Activated T-cell treated with anti-CD3 and anti-CD28 coated beads for 48 hours (primary cell): ENCODE data around the gene CEP83.
"Not testable (repeated sequence)": the region's sequence is repeated elsewhere in the genome, so short reads cannot be mapped to it uniquely, and the experiment has no call there.

Experiments used
- DNase-seq: peaks from one replicate; pipeline ENCODE4 v3.0.0-alpha.2; 2020; ENCODE audit warnings: low read depth

CEP83 gene

DNA sequence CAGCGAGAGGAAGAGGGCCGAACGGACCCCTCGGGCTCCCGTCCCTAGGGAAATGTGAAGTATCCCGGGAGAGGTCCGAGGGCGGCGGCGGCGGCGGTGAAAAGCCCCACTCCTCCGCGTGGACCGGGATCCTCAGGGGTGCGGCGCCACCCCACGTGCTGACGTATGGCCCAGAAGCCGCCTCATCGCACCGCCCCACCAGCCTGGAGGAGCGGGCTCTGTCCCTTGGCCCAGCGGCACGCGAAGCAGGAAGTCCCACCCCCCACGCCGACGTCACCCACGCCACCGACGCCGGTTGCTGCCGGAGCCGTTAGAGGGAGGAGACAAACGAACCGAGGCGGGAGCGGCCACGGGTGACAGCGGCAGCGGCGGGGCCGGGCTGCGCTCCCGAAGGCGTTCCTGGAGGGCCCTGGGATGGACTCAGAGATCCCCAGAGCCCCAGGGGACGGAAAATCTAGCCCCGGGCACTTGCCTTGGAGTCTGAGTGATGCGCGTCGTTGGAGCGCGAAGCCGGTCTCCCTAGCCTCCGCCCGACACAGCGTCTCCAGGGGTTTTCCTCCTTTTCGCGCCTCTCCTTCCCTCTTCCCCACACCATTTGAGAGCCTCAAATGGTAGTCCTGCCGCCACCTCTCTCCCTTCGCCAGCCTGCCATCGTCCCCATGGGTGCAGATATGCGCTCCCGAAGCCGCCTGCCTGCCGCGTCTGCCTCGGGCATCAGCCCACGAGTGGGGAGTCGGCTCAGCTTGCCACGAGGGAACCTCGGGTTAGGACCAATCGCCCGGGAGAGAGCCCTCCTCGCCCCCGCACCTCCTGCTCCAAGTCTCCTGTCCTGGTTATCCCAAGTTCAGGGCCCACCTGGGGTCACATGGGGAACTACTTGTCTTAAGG, at the start of gene CEP83:
Gene CEP83, minus strand, starts transcription at position 140 of the 888 bp plus-strand sequence. CDS start 47,377 bp downstream, outside the sequence.
- peak; percentile 94 for DNase-seq

- no peak for DNase-seq
Measured at GRCh38 chr12:94509317-94509716, 49.6 kb upstream of the CEP83 start.

DNA sequence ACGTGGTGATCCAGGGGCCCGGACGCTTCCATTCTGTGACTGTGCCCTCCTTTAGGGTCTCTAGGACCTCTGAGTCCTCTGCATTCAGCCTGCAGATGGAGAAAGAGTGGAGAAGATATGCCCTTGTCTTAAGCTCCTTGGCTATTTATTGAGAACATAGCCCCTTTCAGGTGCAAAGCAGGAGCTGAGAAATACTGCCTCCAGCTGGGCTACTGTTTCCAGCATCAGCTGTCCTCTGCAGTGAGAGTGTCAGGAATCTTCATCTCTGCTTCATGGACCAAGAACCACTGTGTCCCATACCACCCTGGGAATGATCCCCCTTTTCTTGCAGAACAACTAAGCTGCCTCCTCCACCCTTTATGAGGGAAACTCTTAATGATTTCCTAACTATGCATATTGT, 47.8 kb upstream of the CEP83 start:
- no peak for DNase-seq

DNA sequence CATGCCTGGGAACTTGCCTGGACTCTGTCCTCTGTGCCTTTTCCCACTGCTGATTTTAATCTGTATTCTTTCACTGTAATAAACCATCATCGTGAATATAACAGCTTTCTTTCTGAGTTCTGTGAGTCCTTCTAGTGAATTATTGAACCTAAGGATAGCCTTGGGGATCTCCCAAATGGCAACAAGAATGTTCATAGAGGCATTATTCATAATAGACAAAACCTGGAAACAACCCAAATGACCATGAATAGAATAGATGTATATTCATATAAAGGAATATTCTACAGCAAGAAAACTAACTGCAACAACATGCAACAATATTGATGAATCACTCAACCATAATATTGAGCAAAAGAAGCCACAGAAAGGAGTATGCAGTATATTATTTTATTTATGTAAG, 44.7 kb upstream of the CEP83 start:
- DNase-seq, result no peak

DNA sequence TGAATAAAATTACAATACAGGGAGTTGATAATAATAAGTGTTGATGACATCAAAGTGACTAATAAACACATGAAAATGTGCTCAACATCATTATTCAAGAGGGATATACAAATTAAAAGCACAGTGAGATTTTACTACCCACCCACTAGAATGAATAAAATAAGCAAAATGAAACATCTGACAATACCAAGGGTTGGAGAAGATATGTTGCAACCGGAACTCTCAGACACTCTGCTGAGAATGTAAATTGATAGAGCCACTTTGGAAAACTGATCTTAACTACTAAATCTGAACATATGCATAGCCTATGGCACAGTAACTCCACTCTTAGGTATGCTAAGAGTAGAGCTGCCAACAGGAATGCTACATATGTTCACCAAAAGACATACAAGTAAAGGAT, 44.0 kb upstream of the CEP83 start:
- DNase-seq, result no peak

DNA sequence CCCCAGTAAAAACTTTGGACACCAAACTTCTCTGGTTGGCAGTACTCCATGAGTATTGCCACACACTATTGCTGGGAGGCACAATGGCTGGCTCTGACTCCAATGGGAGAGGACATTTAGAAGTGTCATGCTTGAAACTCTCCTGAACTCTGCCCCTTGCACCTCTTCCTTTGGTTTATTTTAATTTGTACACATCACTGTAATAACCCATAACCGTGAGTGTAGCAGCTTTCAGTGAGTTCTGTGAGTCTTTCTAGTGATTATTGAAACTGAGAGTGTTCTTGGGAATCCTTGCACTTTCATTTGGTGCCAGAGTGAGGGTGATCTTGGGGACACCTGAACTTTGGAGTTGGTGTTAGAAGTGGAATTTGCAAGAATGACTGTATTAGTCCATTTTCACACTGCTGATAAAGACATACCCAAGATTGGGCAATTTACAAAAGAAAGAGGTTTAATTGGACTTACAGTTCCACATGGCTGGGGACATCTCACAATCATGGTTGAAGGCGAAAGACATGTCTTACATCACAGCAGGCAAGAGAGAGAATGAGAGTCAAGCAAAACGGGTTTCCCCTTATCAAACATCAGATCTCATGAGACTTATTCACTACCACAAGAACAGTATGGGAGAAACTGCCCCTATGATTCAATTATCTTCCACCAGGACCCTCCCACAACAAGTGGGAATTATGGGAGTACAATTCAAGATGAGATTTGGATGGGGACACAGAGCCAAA, 41.3 kb upstream of the CEP83 start:
- DNase-seq, result no peak

- DNase-seq, result no peak
Measured at GRCh38 chr12:94498698-94499097, 39.0 kb upstream of the CEP83 start.

DNA sequence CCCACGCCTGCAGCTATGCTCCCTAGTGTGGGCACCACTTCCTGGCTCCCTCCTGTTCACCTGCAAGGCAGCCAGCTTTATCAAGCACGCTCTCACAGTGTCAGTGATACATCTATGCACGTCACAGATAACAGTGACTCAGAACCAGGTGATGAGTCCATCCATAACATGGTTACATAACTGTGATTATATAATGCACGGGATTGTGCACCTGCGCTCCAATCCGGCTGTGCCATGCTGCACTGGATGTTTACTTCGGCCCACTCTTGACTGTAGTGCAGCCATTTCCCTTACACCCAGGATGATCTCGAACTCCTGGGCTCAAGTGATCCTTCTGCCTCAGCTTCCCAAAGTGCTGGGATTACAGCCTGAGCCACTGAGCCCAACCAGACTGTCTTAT, 38.4 kb upstream of the CEP83 start:
- no peak for DNase-seq

DNA sequence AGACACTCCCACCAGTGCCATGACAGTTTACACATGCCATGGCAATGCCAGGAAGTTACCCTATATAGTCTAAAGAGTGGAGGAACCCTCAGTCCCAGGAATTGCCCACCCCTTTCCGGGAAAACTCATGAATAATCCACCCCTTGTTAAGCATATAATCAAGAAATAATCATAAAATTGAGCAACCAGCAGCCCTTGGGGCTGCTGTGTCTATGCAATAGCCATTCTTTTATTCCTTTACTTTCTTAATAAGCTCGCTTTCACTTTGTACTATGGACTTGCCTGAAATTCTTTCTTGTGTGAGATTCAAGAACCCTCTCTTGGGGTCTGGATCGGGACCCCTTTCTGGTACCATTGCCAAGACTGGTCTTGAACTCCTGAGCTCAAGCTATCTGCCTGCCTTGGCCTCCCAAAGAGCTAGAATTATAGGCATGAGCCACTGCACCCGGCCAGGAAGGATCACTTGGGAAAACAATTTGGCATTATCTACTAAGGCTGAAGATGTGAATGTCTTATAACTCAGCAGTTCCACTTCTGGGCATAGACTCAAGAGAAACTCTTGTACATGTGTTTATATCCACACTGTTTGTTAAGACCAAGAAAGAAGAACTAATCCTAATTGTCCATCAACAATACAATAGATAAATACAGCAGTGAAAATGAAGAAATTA, 35.9 kb upstream of the CEP83 start:
- DNase-seq, result no peak

GRCh38 chr12:94491489-94491888, 31.8 kb upstream of the CEP83 start:
- no peak for DNase-seq

DNA sequence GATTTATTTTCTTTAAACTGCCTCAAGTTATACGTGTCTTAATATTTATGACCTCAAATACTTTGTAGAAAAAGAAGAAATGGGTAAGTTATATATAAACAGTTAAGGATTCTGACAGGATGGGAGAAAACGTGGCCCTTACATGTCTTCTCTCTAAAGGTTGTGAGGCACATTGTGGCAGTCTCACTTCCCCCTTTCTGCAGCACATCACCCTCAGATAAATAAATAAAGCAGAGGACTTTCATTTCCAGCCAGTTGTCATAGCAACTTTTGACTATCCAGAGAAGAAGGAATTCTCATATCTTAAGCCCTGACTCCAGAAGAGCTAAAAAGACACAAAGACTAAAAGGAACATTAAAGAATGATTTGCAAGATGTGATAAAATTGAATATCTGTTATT, 28.8 kb upstream of the CEP83 start:
- DNase-seq, result no peak

DNA sequence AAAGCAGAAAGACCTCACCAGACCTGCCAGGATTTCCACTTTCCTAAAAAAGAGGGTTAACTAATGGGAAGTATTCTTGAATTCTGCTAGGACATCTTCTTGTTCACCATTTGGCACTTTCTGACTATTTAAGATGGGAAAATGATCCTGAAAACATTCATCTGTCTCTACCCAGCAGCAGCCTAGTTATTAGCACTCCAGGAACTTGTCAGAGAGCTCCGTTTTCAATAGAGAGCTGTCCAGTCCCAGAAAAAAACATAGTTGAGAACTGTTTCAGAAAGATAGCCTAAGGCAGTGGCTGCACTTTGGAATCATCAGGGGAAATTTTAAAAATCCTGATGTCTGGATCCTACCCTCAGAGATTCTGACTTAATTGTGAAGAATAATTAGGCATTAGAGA, 22.1 kb upstream of the CEP83 start:
- no peak for DNase-seq

DNA sequence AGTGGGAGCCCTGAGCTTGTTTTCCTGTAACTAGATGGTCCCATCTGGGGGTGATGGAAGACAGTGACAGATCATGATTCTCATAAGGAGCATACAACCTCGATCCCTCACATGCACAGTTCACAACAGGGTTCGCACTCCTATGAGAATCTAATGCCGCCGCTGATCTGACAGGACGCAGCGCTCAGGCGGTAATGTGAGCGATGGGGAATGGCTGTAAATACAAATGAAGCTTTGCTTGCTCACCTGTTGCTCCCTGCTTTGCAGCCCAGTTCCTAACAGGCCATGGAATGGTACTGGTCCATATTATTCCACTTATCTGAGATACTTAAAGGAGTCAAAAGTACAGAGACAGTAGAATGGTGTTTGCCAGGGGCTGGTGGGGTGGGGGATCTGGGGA, 9.9 kb upstream of the CEP83 start:
- no peak for DNase-seq

GRCh38 chr12:94460616-94460959, 921 bp upstream of the CEP83 start:
- no peak for DNase-seq

- no peak for DNase-seq
Measured at GRCh38 chr12:94458877-94459727, 565 bp downstream of the CEP83 start.

DNA sequence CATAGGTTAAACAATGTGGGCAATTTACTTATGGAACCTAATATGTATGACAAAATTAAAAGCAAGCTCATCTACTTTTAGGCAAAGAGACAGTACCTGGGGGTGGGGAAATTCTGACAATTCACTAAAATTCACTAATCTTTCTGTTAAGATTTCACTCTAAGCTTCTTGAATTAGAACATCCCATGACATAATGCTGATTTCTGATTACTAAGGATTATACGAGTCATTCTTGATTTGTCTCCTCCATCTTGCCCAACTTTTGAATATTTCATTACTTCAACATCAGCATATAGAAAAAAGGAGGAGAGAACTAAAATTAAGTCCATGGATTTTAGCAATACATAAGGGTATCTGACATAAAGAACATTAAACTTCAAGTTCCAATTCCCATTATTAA, 2.4 kb downstream of the CEP83 start:
- no peak for DNase-seq

- not testable (repeated sequence) for DNase-seq
Measured at GRCh38 chr12:94454318-94454717, 5.3 kb downstream of the CEP83 start.

GRCh38 chr12:94445662-94446061, 14.0 kb downstream of the CEP83 start:
- no peak for DNase-seq

DNA sequence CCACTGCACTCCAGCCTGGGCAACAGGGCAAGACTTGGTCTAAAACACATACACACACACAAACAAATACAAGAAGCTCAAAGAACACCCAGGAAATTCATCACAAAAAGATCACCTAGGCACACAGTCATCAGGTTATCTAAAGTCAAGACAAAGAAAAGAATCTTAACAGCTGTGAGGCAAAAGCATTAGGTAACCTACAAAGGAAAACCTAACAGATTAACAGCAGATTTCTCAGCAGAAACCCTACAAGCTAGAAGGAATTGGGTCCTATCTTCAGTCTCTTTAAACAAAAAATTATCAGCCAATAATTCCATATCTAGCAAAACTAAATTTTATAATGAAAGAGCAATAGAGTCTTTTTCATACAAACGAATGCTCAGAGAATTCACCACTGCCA, 22.4 kb downstream of the CEP83 start:
- DNase-seq, result no peak

- no peak for DNase-seq
Measured at GRCh38 chr12:94435511-94435927, 24.1 kb downstream of the CEP83 start.

DNA sequence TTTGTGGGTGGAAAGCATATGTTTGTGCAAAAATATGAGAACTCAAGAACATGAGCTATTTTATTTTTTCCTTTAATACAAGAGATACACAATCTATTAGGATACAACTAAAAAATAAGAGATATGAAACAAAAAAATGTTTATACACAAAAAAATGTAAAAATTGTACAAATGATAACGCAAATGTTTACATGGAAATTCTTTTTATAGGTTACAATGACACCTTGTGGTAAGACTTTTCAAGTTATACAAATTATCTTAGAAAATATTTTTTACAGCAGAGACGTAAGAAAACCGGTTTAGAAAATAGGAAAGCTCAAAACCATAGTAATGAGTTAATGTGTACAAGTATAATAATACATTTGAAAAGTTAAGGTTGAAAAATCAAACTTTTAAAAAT, 25.5 kb downstream of the CEP83 start:
- no peak for DNase-seq

DNA sequence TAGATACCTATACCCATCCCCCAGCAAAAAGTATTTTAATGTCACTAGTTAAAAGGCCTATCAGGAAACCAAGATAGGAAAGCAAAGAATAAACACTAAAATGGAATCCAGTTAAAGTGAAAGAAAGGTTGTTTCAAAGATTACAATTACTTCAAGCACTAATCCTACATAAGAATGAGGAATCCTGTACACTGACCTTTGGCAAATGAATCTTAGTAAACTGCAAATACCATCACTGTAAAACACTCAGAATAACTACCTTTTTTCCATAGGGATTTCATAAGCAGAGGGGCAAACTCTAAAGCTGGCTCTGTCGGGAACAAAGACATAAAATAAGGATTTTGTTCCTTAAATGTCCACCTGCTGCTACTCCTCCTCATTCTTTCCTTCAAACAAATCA, 25.9 kb downstream of the CEP83 start:
- no peak for DNase-seq
